GM10248 (cell line): ENCODE data around the gene DNAI1.

ENCODE experiments used
- CTCF ChIA-PET: fragments of 300-600 bp; sonication (Branson Sonifier 250); formaldehyde crosslinking; extraction: SDS; loops from one replicate; lab custom pipeline; 2021; ENCODE audit warnings: antibody characterized with exemption; lab: Yijun Ruan, JAX
- POLR2A ChIA-PET: fragments of 350-650 bp; sonication (Branson Sonifier 250); formaldehyde crosslinking; extraction: SDS; loops from one replicate; lab custom pipeline; 2020; ENCODE audit warnings: antibody characterized with exemption; lab: Yijun Ruan, JAX
- DNase-seq: peaks from one replicate; pipeline ENCODE4 v3.0.0; 2012; ENCODE audit errors: extremely low spot score
- CTCF ChIP-seq: IDR thresholded peaks from 2 replicates; pipeline ENCODE4 v1.5.1; 2012; ENCODE audit warnings: mild to moderate bottlenecking, low read depth; ENCODE audit errors: extremely low read depth, missing control alignments, control extremely low read depth

The DNAI1 gene

GRCh38 chr9:34557426-34558321 lies 99.1 kb downstream of the DNAI1 start:
- no peak for DNase-seq
- ChIA-PET POLR2A (no interaction called here), CTCF (interaction anchor here (1.0 to 1.9 kb wide), 3 partner anchors 10 to 37 kb away, joined by 3 to 5 read pairs (median 3); no protein-coding TSS in a partner anchor)
- TF ChIP-seq CTCF: no peak

GRCh38 chr9:34558364-34558763 lies 99.8 kb downstream of the DNAI1 start:
- ChIA-PET POLR2A (no interaction called here), CTCF (interaction anchor here (0.8 to 1.4 kb wide), 4 partner anchors 11 to 122 kb away, joined by 3 to 7 read pairs (median 3); no protein-coding TSS in a partner anchor)
- no peak for TF ChIP-seq CTCF
- DNase-seq: no peak

- POLR2A ChIA-PET: no interaction called here
- CTCF ChIA-PET: interaction anchor here (0.8 to 1.4 kb wide), 3 partner anchors 32 to 122 kb away, joined by 3 to 7 read pairs (median 3); no protein-coding TSS in a partner anchor
- DNase-seq: no peak
- no peak for TF ChIP-seq CTCF
Observed at GRCh38 chr9:34558919-34559623, 100.5 kb downstream of the DNAI1 start.

GRCh38 chr9:34559624-34560455 lies 101.2 kb downstream of the DNAI1 start:
- TF ChIP-seq CTCF: no peak
- DNase-seq: no peak
- POLR2A ChIA-PET: no interaction called here

GRCh38 chr9:34560599-34561214 lies 102.1 kb downstream of the DNAI1 start:
- POLR2A ChIA-PET: no interaction called here
- no peak for TF ChIP-seq CTCF
- DNase-seq: no peak
- CTCF ChIA-PET: interaction anchor here (1.3 to 2.9 kb wide), 2 partner anchors 10 to 11 kb away, joined by 3 to 8 read pairs; no protein-coding TSS in a partner anchor

More at GRCh38 chr9:34559624-34560455, 101.2 kb downstream of the DNAI1 start:
- CTCF ChIA-PET: interaction anchor here (1.4 kb wide), 1 partner anchor 32 kb away, joined by 7 read pairs; no protein-coding TSS in a partner anchor
